ENCODE data around the gene AANAT.
"Not testable (repeated sequence)": the region's sequence is repeated elsewhere in the genome, so short reads cannot be mapped to it uniquely, and the experiment has no call there.

The AANAT gene

DNA sequence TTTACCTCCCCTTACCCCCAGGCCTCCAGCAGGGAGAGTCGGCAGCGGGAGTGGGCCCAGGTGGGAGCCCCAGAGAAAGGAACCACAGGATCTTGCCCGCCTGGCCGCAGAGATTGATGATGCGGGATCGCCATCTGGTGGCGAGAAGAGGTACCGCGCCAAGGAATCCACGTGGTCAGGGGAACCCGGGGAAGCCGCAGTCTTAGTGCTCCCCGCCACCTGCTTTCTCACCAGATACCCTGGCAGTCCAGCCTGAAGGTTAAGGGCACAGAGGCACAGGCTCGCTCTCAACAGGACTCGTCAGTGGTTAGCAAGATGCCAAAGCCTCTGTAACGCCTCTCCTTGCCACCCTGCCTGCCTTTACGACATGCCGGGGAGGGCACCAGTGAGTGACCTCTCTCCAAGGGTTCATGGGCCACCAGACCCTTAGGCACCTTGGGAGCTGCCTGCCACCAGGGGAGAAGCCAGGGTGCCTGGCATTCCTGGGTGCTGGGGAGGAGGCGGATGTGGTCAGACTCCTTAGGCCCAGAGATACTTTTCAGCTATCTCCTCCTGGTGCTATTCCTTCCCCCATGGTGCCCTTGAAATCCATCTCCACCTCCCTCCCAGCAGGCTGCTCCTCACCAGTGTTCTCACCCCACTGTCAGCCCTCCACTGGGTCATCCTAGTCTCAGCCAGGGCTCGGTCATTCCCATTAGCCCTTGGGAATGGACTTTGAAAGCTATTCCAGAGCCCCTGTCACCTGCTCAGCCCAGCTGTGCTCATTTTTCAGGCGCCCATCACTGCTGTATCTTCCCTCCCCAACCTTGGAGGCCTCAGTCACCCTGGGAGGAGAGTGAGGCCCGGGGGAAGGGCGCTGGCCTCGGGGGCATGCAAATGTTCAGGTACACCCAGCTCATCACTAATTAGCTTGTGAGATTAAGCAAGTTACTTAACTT lies 39.3 kb downstream of the AANAT start:
- DNase-seq (ENCODE audit: low read depth, low spot score), result no peak

DNA sequence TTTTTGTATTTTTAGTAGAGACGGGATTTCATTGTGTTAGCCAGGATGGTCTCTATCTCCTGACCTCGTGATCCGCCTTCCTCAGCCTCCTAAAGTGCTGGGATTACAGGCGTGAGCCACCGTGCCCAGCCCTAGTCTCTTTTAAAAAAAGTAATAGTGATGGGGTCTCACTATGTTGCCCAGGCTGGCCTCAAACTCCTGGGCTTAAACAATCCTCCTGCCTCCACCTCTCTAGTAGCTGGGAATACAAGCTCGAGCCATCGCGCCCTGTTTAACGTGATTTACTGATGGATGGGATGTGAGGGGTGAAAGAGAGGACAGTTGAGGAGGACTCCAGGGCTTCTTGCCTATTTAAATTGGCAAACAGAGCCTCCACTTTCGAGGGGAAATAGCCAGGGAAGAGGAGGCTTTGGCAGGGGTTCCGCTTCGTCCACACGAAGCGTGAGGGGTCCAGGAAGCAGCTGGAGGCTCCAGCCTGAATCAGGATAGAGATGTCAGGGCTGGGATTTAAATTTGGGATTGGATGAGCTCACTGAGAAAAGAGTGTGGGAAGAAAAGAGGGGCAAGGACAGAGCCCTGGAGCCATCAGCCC lies 41.2 kb downstream of the AANAT start:
- not testable (repeated sequence) for DNase-seq (ENCODE audit: low read depth, low spot score)

DNA sequence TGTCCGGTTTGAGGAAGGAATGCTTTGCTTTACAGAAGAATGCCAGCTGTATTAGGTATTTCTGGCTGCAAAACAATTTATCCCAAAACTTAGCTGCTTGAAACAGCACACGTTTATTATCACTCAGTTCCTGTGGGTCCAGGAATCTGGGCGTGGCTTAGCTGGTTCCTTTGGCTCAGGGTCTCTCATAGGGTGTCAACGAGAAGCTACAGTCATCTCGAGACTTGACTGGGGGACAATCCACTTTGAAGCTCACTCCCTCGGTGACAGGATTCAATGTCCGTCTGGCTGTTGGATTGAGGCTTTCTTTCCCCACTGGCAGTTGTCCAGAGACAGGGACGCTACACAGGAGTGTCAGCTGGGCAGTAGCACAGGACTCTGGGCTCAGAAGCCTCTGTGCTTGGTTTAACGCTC lies 43.4 kb downstream of the AANAT start:
- no peak for DNase-seq (ENCODE audit: low read depth, low spot score)

DNA sequence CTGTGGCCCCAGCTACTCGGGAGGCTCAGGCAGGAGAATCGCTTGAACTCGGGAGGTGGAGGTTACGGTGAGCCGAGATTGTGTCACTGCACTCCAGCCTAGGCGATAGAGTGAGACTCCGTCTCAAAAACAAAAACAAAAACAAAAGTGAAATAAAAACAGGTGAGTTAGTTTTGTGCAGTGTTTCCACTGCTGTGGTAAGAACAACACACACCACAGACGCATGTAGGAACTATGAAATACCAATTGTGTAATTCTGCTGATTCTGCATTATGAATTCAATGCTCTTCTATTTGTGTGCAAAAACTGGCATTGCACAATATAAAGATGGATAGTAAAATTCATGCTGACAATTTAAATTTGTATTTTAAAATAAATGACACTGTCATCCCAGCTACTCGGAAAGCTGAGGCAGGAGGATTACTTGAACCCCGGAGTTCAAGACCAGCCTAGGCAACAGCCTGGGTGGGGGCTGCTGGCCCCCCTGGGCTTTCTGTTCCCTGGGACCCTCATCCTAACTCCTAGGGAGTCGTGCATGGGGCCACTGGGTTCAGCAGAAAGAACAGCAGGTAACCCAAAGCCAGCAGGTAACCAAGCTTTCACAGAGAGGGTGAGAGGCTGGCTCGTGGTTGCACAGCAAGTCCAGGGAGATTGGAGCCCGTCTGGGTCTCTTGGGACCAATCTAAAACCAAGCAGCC lies 44.4 kb downstream of the AANAT start:
- DNase-seq (ENCODE audit: low read depth, low spot score), result no peak

DNA sequence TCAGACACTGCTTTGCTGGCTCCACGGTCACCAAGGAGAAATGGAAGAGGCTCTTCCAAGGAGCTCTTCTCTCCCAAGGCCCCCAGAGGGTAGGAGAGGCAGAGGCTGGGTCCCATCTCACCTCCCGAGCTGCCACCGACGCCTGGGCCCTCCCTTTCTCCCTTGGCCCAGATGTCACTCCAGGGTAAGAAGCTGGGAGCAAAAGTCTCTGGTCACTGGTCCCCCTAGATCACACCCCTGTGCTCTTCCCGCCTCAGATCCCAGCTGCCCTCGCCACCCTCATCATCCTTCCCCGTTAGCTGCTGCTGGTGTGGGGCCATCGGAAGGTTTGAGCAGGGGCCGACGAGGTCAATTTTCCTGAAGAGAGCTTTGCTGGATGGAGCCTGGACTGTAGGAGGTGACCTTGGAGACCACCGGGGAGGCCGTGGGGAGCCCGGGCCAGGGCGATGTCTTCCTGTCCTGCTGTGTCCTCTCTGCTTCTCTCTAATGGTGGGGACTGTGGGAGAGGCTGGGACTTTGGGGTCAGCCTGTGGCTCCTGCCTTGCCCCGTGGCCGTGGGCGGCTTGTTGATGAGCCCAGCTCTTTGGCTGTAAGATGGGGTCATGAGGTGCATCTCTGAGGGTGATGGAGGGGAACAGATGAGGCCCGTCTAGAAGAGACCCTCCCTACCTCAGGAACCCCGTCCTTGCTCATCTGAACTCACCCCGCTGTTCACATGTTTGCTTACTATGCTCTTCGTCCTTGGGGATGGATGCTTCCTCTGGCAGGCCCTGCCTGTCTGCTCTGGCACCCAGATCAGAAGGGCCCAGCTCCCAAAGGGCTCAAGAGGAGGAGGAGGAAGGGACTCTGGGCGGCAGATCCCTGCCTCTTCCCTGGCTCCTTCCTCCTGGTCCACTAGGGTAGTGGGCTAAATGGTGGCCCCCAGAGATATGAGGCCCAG lies 45.2 kb downstream of the AANAT start:
- no peak for DNase-seq (ENCODE audit: low read depth, low spot score)

DNA sequence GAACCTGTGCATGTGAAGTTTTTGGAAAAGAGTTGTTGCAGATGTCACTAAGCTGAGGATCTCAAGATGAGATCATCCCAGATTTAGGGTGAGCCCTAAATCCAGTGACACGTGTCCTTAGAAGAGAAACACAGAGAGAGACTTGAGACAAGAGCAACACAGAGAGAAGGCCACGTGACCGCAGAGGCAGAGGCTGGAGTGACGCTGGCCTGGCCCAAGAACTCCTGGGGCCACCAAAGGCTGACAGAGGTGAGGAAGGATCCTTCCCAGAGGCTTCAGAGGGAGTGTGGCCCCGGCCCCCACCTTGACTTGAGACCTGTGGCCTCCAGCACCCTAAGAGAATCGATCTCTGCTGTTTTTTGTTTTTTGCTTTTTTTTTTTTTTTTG lies 45.9 kb downstream of the AANAT start:
- DNase-seq (ENCODE audit: low read depth, low spot score), result no peak

DNA sequence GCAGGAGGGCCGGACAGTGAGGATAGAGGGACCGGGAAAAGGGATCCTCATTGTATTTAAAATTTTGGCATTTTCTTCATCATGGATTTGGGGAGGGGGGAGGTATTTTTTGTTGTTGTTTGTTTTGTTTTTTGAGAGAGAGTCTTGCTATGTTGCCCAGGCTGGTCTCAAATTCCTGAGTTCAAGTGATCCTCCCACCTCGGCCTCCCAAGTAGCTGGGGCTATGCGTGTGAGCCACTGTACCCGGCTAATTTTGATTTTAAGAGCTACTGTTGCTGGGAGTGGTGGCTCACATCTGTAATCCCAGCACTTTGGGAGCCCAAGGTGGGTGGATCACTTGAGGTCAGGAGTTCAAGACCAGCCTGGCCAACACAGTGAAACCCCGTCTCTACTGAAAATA lies 47.0 kb downstream of the AANAT start:
- not testable (repeated sequence) for DNase-seq (ENCODE audit: low read depth, low spot score)

DNA sequence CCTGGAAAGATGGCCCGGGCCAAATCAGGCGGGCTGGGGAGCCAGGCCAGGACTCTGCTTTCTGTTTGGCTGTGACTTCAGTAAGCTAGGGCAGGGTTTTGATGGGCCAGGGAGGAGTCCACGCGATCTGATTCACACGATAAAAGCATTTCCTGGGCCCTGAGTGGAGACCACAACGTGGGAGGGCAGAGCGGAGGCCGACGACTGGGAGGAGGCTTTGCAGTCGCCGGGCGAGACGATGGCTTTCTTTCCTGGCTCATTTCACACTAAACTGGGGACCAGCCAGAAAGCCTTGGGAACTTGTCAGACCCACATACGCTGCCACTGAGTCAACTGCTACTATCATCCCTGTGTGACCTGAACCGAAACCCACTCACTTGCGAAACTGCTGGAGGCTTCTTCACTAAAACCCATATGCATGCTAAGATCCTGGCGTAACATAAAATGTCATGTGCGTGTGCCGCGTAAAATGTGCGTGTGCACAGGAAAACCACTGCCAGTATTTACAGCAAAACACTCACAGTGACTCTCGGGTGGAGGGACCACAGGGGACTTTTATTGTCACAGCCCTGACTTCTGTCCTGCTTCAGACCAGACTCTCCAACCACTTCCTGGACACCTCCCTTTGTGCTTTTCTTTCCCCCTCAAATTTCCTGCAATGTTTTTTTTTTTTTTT lies 48.0 kb downstream of the AANAT start:
- DNase-seq (ENCODE audit: low read depth, low spot score), result no peak

DNA sequence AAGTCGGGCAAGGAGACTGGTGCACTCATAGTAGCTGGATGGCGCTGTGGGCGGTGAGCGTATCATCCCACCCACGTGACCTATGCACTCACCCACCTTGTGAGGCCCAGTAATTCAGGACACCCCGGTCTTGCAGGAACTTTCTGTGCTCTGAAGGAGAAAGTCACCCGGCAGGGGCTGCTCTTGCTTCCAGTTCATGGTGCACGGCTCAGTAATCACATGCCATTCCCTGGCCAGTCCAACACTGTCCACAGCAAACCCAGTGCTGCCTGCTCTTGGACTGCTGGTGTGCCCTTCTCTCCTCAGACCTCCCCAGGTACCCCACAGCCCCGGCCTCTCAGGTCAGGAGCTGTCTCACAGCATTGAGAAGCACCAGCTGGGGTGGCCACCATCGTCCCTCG lies 50.2 kb downstream of the AANAT start:
- no peak for DNase-seq (ENCODE audit: low read depth, low spot score)

DNA sequence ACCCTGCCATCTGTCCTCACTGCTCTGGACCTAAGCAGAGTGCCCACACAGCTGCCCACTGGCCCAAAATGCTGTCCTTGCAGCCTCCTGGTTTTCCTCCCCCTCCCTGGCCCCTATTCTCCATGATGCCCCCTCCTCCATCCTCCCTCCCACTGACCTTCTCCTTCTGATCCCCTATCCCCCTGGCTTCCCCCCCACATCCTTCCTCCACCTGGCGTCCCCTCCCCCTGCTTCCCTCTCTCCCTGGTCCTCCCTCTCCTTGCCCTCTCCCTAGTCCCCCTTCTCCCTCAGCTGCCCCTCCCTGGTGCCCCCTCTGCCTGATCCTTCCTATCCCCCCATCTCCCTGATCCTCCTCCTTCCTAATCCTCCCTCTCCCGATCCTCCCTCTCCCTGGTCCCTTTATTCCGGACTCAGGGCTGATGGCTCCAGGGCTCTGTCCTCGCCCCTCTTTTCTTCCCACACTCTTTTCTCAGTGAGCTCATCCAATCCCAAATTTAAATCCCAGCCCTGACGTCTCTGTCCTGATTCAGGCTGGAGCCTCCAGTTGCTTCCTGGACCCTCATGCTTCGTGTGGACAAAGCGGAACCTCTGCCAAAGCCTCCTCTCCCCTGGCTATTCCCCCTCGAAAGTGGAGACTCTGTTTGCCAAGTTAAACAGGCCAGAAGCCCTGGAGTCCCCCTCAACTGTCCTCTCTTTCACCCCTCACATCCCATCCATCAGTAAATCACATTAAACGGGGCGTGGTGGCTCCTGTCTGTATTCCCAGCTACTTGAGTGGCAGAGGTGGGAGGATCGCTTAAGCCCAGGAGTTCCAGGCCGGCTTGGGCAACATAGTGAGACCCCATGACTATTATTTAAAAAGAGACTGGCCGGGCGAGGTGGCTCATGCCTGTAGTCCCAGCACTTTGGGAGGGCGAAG lies 51.9 kb downstream of the AANAT start:
- DNase-seq (ENCODE audit: low read depth, low spot score), result no peak
